ENCODE results near the gene CTSH.

Gene CTSH

DNA sequence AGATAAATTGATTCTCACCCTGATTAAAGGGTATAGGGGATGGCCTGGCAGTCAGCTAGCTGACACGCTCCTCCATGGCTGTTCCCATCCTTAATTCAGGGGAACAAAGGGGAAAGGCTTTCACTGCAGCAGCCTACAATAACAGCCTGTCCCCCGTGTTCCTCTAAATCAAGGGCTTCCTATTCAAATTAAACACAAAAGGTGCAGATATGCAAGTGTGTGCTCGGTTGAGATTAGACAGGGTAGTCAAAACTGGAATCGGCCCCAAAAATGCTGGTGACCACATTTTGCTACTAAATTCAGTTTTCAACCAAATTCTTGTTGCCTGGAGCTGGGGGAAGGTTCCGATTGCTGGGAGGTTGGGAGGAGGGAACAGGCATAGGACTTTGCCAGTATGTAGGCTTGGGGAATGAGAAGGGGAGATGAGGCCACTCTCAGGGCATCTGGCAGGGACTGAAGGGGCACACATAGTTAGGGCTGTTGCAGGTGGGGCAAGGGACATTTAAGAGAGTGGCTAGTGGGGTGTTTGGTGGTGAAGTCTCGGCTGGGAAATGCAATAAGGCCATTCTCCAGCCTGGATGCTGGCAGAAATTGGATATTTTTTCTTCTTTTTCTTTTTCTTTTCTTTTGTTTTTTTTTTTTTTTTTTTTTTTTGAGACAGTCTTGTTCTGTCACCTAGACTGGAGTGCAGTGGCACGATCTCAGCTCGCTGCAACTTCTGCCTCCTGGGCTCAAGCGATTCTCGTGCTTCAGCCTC, 32.9 kb upstream of the CTSH start:
- no peak for DNase-seq

- no peak for DNase-seq
These were observed 32.3 kb upstream of the CTSH start for GRCh38 chr15:78977091-78977571.

GRCh38 chr15:78976691-78977090, 31.8 kb upstream of the CTSH start:
- DNase-seq: no peak

DNA sequence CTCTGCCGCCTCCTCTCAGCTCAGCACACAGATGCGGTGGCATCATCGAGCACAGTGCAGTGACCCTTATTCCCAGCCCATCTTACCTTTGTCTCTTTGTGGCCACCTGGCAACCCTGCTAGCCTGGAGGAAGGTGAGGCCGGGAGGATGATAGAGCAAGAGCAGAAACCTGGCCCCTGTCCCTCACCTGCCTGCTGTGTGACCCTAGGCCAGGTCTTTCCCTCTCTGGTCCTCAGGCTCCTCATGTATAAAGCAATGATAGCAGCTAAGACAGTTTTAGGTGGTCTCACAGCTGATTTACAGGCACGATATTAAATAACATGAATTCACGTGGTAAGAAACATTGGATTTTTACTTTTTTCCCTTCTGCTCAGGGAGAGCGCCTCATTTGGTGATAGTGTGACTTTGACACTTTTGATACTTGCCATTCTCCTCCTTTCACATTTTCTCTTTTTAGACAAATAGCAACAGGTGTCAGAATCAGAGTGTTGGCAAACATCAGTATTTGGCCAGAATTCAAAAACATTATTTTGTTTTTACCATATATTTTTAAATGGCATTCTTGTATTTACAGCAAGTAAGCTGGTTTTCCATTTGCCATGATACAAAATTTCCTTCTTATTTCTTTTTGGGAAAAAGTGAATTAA, 29.5 kb upstream of the CTSH start:
- no peak for DNase-seq

GRCh38 chr15:78969687-78970349, 25.0 kb upstream of the CTSH start:
- no peak for DNase-seq

- no peak for DNase-seq
These were observed 23.9 kb upstream of the CTSH start for GRCh38 chr15:78968539-78969271.

DNA sequence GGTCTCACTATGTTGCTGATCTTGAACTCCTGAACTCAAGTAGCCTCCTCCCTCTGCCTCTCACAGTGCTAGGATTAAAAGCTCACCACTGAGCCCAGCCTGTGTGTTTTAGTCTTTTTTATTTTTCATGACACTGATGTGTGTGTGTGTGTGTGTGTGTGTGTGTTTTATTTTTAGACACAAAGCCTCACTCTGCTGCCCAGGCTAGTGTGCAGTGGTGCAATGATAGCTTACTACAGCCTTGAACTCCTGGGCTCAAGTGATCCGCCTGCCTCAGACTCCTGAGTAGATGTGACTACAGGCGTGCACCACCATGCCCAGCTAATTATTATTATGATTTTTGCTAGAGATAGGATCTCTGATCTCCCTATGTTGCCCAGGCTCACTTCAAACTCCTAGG, 23.3 kb upstream of the CTSH start:
- no peak for DNase-seq

DNA sequence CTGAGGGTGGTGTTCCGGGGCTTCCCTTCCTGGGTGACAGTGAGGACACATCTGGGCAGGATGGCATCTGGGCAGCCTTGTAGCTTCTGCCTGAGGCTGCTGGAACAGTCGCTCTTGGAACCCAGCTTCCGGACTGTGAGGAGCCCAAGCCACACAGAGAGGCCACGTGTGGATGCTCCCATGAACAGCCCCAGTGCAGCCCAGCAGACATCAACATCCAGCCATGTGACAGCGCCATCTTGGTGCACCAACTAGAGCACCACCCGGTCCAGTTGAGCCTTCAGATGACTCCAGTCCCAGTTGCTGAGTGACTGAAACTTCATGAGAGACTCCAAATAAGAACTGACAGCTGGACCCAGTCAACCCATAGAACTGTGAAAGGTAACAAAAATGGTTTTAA, 15.5 kb upstream of the CTSH start:
- DNase-seq: no peak

DNA sequence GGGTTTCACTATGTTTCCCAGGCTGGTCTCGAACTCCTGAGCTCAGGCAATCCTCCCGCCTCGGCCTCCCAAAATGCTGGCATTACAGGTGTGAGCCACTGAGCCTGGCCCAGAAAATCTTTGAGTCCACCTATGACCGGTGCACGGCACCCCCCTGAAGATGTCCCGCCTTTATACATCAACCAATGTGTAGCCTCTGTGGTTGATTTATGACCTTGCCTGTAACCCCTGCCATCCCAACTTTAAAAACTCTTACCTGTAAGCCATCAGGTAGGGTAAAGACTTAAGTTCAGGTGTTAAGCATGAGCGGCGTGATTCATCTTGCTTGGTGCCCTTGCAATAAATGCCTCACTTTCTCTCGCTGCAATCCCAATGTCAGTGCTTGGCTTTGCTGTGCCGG, 14.5 kb upstream of the CTSH start:
- DNase-seq: no peak

DNA sequence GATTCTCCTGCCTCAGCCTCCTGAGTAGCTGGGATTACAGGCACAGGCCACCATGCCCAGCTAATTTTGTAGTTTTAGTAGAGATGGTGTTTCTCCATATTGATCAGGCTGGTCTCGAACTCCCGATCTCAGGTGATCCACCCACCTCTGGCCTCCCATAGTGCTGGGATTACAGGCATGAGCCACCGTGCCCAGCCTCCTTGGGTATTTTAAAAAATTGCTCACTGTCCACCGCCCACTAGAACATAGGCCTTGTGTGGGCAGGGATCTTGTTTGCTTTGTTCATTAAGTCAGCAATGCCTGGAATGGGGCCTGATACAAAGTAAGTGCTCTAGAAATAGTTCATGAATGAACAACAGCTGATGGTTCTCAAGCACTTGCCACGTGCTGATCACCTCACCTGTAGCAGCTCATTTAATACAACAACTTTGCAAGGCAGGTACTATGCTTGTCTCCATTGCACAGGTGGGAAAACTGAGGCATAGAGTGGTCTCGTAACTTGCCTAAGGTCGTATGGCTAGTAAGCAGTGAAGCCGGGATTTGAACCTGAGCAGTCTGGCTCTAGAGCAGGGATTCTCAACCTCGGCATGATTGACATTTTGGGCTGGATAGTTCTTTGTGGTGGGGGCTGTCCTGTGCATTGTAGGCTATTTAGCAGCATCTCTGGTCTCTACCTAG, 12.7 kb upstream of the CTSH start:
- DNase-seq: no peak

DNA sequence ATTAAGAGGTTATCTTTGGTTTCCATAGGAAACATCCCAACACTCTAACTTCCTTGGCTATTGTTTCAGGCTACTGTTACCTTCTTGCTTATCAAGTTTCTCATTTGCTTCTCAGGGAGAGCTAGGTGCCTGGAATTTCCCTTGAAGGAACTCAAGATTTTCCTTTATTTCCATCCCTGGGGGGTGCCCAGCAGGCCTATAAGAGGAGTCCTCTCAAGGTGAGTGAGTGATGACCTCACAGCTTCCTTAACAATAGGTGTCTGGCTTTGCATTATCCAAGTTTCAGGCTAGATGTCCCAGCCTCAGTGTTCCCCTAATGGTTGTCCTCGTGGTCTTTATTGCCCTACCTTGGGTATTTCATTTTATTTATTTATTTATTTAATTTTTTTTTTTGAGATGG, 12.1 kb upstream of the CTSH start:
- DNase-seq: no peak

- no peak for DNase-seq
These were observed 10.5 kb upstream of the CTSH start for GRCh38 chr15:78955355-78955754.

GRCh38 chr15:78951841-78952238, 7.0 kb upstream of the CTSH start:
- DNase-seq: peak; percentile 31

DNA sequence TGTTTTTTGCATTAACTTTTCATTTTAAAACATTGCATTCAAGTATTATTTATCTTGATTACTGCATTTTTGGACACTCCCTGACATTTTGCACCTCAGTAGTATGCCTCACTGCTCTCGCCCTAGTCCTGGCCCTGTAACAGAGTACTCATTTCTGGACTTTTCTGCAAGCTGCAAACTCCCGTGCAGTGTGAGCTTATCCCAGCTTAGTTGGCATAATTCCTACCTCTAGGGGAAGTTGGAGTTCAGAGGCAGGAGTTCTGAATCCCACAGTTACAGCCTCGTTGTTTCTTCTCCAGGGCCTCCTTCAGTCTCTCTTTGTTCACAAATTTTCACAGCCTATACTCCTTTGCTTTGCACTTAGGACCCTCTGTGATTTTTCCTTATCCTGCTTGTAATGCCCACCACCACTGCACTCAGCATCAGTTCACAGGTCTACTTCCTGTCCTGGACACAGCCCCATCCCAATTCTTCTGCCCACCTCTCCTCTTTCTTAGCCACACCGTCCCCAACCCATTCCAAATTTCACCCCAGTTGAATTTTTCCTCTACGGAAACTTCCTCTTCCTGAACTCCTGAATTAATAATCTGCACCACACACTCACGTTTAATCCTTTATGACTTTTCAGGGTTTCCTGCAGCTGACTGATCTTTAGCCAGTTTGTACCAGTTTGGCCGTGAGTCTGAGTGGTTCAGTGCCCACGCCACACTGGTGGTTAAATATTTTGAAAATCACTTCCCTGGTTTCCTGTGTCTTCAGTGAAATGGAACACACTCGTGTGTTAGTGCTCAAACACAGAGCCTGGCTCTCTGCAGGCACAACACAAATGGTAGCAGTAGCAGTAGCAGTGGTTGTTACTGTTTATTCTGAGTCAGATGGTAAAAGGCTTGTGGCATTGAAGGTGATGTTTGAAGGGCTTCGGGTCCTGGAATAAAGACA, 6.3 kb upstream of the CTSH start:
- no peak for DNase-seq

DNA sequence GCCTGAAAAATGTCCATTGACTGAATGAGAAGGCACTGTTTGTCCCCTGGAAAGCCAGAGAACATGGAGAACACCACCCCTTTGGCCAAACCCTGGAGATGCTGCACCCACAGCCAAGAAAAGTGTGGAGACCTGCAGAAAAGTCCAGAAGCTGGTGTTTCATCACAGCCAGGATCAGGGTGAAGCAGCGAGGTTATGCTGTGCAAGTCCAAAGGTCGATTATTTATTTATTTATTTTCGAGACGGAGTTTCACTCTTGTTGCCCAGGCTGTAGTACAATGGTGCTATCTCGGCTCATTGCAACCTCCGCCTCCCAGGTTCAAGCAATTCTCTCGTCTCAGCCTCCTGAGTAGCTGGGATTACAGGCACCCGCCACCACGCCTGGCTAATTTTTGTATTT, 5.5 kb upstream of the CTSH start:
- no peak for DNase-seq

- DNase-seq: no peak
These were observed 4.6 kb upstream of the CTSH start for GRCh38 chr15:78949461-78949860.

GRCh38 chr15:78947506-78947905, 2.7 kb upstream of the CTSH start:
- DNase-seq: no peak

DNA sequence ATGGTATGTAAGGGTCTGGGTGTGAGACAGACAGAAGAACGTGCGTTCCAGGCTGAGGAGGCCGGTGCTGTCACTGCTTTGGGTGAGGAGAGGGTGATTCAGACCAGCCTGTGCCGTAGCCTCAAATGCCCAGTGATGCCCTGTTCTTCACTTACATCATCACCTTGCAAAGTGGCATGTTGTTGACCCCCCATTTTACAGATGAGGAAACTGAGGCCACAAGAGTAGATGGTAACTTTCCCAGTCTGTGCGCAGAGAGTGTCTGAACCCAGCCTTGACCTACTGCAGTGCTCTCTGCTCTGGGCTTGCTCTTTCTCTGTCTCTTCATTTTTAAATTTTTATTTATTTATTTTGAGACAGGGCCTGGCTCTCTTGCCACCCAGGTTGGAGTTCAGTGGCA, 1.6 kb upstream of the CTSH start:
- DNase-seq: no peak

GRCh38 chr15:78944202-78944625, 632 bp downstream of the CTSH start:
- DNase-seq: no peak

- DNase-seq: no peak
These were observed 1.2 kb downstream of the CTSH start for GRCh38 chr15:78943692-78944091.

GRCh38 chr15:78942741-78943140, 2.1 kb downstream of the CTSH start:
- no peak for DNase-seq
